HG03521 (cell line): ENCODE results near the gene TCF12.

Experiments used
- ATAC-seq: cut with Tn5 transposase; IDR thresholded peaks from one replicate; pipeline ENCODE4 v1.9.1; 2021; ENCODE audit warnings: mild to moderate bottlenecking, moderate library complexity; ENCODE audit not compliant: unreplicated experiment

TCF12 gene

DNA sequence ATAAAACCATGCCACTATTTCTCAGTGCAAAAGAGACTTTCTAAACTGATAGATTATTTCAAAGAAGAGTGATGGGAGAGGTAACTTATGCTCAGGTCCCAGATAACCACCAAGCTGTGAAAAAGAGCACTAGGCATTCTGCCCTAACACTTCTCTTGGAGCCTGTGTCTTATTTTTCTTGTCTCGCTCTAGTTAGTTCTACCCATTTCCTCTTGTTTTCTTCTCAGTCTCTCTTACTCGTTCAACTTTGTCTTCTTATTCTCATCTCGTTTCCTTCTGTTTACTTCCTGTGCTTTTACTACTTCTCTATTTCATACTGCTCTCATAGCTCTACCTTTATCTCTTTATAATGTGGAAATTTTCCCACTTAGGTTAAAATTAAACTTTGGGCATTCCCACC, 366.1 kb downstream of the TCF12 start:
- peak; percentile 44 for ATAC-seq

DNA sequence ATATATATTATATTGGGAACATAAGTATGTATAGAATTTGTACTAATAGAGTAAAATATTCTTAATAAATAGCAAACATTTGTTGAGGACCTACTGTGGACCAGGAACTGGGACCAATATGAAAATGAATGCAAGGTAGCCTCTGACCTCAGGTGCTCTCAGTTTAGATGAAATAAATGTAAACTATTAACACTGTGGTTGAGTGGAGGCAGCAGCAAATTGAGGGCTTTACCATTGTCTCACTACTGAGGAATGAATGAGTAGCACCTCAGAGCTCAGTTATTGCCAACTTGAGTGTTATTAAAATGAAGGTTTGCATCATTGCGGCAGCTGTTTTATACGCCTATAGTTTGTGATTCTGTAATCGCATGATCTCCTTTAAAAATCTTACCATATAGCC, 366.9 kb downstream of the TCF12 start:
- ATAC-seq: peak; percentile 36

DNA sequence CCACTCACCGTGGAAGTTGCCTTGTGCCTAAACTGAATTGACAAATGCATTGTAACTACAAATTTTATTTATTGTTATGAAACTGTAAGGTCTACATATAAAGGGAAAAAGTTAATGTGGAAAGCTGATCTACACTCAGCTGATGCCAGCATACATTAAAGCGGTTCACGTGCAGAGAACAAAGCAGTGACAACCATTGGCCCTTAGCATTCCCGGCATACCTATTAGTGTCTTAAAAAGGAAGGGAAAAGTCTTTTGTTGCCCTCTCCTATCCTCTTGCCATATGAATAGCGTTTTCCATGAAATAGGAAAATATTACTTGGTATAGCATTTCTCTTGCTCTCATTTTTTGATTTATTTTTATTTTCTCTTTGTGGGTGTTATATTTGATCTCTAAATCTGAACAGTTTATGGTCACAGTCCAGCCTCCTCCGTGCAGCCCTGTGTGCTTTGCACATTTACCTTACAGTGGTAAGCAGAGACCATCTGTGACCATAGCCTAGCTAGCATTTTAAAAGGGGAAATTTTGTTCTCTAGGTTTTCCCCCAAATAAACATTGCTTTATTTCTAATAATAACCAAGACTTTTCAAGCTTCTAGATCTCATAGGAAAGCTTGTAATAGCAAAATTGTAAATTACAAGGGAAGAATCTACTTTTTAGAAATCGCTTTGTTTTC, 368.1 kb downstream of the TCF12 start:
- ATAC-seq: no peak

DNA sequence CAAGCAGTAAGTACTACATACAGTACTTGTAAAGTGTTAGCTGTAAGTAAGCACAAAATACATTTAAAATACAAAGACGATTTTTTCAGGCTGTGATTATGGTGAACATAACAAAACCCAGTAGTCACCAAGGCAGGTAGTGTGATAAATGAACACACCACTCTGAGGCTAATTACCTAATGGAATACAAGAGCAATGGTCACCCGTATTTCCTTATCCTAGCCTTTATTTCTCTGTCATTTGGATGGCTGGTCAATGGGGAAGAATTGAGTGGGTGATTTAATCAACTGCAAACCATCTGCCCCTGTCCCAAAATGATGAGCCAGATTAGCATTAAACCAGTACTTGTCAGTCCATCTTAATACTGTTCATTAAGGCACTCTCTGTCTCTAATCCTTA, 368.7 kb downstream of the TCF12 start:
- no peak for ATAC-seq

DNA sequence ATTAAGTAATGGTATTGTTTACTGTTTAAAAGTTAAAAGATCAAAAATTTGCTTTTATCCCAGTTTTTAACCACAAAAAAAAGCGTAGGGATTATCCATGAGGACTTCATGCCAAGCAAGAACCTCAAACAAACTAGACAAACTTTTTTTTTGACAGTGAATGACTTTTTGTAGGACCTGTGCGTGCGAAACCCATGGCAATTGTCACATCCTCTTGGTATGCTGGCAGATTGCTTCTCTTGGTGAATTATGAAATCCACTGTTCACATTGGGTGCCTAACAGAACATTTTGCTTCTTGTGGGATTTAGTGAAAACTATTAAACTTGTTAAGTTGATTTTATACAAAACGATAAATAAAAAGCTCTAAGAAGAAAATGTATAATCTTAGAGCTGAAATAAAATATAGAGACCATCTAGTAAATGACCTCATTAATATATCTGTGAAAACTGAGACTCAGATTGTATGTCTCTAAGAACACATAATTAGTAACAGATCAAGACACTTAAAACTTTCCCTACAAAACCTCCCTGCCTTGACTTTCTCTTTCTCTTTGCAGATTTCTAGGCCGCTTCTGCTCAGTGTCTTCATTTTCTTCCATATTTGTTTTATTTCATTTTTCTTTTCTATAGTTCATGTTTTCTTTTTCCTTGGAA, 370.6 kb downstream of the TCF12 start:
- ATAC-seq: no peak

DNA sequence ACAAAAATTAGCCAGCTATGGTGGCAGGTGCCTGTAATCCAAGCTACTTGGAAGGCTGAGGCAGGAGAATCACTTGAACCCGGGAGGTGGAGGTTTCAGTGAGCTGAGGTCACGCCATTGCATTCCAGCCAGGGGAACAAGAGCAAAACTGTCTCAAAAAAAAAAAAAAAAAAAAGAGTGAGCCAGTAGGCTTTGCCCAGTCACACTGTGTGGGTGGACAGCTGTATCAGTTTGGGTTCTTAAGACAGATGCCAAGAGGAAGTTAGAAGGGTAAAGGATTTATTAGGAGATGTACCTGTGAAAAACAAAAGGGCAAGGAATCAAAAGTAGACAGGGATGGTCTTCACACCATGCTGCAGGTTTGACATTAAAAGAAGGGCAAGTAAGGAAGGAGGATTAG, 371.7 kb downstream of the TCF12 start:
- no peak for ATAC-seq

DNA sequence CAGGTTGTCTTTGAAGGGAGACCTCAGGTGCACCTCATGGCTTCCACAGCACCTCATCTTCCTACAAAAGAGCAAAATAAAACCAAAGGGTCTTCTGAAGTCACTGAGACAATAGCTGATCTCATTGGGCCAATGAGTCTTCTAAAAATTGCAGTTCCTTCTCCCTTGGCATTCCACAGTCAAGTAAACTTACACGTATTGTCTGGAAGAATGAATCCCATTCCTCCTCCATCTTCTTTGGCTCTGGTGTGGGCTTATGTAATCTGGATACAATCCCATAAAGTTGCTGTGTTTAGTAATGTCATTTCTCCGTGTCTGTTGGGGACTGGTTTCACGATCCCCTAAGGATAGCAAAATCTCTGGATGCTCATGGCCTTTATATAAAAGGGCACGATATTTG, 372.4 kb downstream of the TCF12 start:
- ATAC-seq: no peak

DNA sequence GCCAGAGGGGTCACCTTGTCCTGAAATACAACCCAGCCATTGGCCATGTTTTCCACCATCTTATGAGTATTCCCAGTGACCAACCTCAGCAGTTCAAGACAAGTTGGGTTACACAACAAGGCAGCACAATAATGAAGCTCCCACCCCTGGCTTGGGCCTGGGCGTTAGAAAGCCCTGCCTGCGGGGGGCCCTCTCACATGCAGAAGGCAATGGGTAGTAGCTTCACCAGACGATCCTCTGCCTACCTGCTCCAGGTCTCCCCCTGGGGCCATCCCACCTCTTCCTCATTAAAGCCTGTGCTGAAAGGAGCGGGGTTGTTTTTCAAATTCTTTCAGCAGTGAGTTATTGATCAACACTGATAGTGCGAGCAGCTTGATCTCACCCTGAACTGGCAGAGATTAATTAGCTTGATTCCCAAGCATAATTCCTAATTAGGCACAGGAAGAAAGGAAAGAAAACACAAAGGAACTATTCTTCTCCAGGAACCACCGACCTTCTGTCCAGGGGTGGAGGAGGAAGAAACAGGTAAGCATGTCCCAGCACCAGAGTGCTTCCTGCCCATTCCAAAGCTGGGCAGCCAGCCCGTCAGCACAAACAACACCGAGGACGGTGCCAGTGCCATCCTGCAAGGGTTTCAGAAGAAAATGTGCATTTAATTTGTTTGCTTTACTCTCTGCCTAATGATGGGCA, 378.2 kb downstream of the TCF12 start:
- no peak for ATAC-seq

DNA sequence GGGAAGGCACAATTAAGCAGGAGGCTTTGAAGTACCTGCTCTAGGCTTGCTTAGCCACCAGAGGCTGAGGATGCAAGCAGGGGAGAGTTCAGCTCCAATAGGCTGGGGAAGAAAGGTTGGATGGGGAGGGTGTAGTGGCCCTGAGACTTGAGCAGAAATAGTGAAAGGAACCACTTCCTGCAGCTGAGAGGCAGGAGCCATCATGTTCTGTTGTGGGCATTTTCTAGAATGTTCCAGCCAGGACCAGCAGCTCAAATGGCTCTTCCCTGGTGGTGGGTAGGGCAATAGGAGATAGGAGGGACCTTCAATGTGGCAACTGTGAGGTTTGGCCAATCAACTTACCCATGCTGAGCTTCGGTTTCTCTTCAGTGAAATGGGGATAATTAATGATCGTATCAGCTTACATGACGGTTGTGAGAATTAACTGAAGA, 378.7 kb downstream of the TCF12 start:
- ATAC-seq: no peak

DNA sequence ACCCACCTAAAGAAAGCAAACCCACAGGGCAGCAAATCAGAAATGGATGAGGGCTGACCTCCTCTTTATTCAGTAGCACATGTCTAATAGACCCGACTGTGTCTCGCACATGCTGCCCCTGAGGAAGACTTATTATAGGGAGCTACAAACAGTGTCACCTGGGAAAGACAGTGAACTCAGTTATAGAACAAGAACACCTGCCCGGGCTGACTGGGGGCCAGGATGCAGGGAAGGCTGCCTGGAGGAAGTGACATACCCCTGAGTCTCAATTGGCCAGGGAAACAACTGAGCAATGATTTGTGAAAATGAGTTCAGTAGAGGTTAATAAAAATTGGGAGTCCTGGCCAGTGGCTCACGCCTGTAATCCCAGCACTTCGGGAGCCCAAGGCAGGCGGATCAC, 379.2 kb downstream of the TCF12 start:
- no peak for ATAC-seq

DNA sequence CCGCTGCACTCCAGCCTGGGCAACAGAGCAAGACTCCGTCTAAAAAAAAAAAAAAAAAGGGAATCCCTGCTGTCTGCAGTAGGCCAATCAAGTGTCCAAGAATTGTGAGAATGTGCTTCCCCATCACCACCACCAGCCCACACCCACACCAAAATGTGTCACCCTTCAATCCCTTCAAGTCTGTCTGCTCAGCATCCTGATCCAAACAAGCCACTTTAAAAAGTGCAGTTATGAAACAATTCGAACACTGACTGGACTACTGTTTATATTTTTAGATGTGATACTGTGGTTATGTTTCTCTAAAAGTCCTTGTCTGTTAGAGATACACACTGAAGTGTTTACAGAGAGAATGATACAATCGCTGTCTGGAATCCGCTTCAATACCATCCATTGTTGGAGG, 379.8 kb downstream of the TCF12 start:
- no peak for ATAC-seq

DNA sequence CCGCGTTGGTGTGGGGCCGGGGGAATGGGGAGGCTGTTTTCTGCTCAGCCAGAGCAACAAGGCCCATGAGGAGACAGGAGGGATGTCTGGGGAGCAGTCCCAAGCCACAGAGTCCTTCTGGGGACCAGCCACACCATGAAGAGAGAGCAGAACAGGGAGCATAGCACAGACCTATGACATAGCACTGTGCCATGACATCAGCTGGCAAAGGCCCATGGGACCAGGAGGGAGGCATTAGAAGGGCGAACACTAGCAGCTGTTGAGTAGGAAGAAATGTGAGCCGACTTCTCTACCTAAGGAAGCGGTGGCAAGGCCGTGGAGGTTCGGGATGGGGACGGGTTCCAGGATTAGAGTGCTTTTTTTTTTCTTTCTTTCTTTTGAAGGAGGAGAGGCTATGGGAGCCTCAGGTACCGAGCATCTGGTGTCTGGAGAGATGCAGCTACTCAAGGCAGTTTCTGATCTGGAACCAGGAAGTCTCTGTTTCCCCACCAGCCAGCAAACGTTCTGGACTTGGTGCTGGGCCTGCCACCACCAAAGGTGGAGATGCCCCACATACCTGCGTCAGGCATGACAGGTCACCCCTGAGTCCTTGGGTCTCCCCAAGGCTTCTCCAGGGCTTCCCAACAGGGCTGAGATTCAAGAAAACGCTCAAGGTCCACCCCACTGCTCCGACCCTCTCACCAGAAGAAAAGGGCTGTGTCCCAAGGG, 380.6 kb downstream of the TCF12 start:
- ATAC-seq: no peak

DNA sequence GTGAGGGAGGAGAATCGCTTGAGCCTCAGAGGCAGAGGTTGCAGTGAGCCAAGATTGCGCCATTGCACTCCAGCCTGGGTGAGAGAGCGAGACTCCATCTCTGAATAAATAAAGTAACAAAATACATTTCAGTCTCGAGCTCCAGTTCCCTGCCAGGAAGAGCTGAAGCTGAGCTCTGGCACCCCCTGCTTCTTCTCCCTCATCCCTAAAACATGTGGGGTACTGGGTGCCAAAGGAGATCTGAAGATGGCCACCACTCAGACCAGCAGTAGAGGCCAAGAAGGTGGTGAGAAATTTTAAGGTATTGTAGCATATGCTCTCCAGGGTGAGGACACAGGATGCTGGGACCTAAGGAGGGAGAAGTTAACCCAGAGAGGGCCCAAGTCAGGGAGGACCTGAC, 382.9 kb downstream of the TCF12 start:
- ATAC-seq: no peak

DNA sequence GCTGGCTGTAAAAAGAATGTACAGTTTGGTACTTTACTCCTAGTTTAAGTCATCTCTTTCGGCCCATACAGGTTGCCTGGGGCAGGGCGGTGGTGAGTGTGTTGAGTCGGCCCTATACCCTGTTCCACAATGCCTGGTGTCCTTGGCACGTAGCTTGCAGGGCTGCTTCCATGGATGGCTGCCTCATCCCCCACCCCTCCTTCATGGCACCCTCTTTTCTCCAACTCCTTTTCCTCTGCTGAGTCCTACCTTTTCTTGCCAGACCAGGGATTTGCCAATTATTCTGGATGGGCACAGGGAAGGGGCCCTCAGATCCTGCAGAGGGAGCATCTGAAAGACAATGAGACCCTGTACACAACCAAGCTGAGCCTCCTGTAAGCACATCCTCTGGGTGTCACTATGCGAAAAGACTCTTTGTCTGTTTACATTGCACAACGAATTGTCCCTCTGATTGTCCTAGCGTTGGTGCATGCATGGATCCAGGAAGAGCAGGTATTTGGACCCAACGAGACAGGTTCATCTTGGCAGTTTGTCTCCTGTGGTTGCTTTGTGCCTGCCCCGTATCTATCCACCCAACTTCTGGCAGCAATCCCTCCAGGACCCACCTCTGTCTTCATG, 384.3 kb downstream of the TCF12 start:
- ATAC-seq: no peak

DNA sequence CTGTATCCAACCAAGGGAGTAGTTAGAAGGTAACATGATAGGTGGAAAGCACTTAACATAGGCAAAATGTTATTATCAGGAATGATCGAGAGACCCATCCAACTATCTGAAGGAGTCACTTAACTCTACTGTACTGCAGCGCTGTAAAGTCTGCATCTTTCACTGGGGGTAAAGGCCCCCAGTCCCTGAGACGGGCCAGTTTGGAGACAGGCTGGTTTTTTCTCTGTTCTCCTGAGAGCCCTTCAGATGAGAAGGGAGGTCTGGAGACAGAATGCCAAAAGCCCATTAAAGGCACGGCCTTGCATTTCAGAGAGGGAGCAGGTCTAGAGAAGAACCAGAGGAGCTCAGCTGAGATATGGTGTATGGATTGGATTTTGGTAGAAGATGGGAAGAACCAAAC, 386.6 kb downstream of the TCF12 start:
- ATAC-seq: no peak

DNA sequence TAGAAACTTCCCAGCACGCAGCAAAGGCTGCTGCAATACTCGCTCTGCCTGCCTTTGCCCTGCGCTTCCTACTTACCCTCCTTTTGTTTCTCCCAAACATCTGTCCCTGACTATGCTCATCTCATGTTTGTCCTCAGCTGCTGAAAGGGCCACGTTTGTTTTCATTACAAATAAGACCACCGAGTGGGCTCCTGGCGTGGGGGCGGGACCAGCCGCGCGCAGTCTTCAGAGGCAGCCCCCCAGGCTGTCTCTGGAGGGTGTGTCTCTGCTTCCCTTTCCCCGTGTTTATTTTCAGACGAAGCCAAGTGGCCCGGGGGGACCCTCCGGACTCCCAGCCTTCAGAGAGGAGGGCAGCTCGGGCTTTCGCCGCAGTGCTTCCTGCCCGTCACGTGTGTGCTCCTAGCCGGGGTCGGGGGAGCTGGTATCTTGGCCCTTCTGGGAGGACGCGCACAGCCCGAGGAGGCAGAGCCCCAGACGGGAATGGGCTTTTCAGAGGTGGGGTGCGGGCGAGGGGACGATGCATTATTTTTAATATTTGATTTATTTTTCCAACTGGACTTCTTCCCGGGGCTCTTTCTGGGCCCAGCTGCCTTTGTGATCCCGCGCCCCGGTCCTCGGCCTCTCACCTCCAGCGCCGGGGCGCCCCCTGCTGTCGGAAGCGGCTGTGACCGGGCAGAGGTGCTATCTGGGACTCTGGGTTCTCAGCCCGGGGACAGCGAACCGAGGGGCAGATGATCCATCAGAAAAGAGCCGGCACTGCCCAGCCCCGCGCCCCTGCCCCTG, 387.9 kb downstream of the TCF12 start:
- peak; percentile 50 for ATAC-seq

DNA sequence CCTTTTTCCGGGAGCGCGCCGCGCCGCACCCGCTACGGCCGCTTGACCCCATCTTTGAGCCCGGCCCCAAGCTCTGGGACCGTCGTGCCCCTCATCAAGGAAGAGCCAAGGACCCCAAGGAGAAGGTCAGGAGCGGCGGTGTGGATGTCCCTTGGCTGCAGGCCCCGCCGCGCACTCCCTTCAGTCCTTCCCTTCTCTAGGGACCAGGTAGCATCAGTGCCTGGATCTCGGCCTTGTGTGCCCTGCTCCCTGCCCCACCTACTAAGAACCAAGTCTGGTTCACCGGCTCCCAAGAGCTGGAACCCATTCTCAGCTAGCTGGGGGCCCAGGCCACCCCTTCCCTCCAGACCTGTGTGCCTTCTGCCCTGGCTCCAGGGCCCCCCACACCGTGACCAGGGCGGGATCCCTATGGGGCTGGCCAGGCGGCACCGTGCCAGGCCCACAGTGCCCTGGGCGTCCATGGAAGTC, 388.5 kb downstream of the TCF12 start:
- no peak for ATAC-seq

DNA sequence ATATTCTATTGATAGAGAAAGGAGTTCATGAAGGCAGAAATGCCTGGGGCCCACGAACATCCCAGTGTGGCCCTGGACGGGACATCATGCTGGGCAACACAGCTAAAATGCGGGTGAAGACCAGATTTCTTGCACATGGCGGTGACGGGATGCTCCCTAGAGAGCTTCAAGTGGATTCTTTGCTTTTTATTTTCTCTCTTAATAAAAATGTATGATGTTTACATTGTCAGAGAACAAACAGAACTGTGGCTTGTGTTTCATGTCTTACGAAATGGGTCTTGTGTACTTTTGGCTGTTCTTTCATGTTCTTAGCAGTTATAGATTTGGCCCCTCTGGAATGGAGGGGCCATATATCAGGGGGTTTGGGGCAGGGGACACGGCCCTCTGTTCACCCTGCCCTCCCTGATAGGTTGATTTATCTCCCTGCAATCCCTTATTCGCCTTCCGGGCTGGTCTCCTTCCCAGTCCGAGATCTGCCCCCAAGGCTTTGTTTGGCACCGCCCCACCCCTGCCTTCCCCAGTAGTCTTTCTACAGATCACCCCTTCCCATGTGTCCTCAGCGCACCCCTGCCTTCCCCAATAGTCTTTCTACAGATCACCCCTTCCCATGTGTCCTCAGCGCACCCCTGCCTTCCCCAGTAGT, 389.2 kb downstream of the TCF12 start:
- ATAC-seq: no peak

DNA sequence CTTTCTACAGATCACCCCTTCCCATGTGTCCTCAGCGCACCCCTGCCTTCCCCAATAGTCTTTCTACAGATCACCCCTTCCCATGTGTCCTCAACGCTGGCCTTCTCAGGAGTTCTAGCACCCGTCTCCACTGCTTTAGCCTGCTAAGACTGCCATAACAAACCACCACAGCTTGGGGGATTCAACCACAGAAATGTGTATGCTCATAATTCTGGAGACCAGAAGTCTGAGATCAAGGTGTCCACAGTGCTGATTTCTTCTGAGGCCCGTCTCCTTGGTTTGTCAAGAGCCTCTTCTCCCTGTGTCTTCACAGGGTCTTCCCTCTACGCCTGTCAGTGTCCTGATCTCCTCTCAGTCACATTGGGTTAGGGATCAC, 389.7 kb downstream of the TCF12 start:
- no peak for ATAC-seq
